ENCODE results near the gene APOBR. TPM values are rescaled to one million over a fixed set of nuclear protein-coding genes. Genes with fewer than 3 reads are reported as not detected.

The APOBR gene
- total and polyA plus RNA-seq, 9 of the 15 experiments (the other 6 are each of a cell fraction or from before 2014, with no cell fraction given) = 0.08 to 6.1 (median 2.8) TPM; not detected in 1

DNA sequence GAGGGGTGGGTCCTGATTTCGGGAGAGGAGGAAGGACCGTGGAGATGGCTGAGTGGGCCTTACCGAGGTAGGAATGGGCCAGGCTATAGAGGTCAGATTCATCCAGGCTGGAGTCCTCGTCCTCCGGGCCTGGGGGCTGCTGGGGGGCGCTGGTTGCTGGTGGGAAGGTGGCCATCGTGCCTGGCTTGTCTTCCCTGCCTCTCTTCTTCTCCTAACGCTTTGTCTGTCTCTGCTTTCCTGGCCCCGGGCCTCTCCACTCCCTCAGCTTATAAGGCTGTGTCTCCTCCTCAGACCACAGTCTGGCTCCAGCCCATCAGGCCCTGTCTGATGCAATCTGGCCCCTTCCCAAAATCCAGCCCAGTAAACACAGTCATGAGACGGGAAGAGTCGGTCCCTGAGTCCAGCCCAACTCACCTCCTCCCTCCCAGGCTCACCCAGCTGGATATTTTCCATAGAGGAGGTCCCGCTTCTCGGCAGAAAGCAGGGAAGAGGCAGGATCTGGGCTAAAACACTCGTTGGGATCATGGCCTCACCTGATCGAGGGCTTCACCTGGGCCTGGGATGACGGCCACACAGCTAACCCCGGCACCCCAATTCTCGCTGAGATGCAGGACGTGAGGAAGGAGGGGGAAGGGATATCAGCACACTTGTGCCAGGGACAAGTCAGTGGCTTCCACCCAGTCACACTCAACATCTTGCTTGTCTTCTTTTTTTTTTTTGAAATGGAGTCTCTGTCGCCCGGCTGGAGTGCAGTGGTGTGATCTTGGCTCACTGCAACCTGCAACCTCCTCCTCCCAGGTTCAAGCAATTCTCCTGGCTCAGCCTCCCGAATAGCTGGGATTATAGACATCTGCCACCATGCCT lies 44.5 kb downstream of the APOBR start, which contains the start of gene NUPR1 (continued):
- peak in 1 of 2 experiments; percentile 46; a peak in 1 of 4 replicates for TF ChIP-seq ZNF639 (CRISPR knock-in tag; conservative IDR thresholded peaks at IDR 0.05 in 1 of 2, IDR thresholded peaks at IDR 0.05 in 1 of 2)
- no peak for TF ChIP-seq ZNF12 (CRISPR knock-in tag; IDR thresholded peaks at IDR 0.05)
- no peak for TF ChIP-seq ZBTB34 (CRISPR knock-in tag; IDR thresholded peaks at IDR 0.05)
- no peak for TF ChIP-seq MBD2 (IDR thresholded peaks at IDR 0.05; ENCODE audit: borderline replicate concordance, low read depth)
- no peak for TF ChIP-seq SLC30A9 (CRISPR knock-in tag; IDR thresholded peaks at IDR 0.05)
- no peak for TF ChIP-seq ZBTB8A (IDR thresholded peaks at IDR 0.05; ENCODE audit: partially characterized antibody)
- TF ChIP-seq, protein P1, sequence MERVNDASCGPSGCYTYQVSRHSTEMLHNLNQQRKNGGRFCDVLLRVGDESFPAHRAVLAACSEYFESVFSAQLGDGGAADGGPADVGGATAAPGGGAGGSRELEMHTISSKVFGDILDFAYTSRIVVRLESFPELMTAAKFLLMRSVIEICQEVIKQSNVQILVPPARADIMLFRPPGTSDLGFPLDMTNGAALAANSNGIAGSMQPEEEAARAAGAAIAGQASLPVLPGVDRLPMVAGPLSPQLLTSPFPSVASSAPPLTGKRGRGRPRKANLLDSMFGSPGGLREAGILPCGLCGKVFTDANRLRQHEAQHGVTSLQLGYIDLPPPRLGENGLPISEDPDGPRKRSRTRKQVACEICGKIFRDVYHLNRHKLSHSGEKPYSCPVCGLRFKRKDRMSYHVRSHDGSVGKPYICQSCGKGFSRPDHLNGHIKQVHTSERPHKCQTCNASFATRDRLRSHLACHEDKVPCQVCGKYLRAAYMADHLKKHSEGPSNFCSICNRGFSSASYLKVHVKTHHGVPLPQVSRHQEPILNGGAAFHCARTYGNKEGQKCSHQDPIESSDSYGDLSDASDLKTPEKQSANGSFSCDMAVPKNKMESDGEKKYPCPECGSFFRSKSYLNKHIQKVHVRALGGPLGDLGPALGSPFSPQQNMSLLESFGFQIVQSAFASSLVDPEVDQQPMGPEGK (CRISPR knock-in tag; IDR thresholded peaks at IDR 0.05; ENCODE audit: borderline replicate concordance) = no peak
- TF ChIP-seq ZNF699 (CRISPR knock-in tag; IDR thresholded peaks at IDR 0.05; ENCODE audit: insufficient replicate concordance) = no peak
- no peak for TF ChIP-seq ILF3 (IDR thresholded peaks at IDR 0.05; ENCODE audit: borderline replicate concordance)
- TF ChIP-seq SRSF7 (optimal IDR thresholded peaks at IDR 0.05; ENCODE audit: low read depth, low read length) = no peak
- TF ChIP-seq EP300 (IDR thresholded peaks at IDR 0.05; ENCODE audit: low read length) = no peak; the same call in 1 of the 2 replicates
- TF ChIP-seq, protein P2, sequence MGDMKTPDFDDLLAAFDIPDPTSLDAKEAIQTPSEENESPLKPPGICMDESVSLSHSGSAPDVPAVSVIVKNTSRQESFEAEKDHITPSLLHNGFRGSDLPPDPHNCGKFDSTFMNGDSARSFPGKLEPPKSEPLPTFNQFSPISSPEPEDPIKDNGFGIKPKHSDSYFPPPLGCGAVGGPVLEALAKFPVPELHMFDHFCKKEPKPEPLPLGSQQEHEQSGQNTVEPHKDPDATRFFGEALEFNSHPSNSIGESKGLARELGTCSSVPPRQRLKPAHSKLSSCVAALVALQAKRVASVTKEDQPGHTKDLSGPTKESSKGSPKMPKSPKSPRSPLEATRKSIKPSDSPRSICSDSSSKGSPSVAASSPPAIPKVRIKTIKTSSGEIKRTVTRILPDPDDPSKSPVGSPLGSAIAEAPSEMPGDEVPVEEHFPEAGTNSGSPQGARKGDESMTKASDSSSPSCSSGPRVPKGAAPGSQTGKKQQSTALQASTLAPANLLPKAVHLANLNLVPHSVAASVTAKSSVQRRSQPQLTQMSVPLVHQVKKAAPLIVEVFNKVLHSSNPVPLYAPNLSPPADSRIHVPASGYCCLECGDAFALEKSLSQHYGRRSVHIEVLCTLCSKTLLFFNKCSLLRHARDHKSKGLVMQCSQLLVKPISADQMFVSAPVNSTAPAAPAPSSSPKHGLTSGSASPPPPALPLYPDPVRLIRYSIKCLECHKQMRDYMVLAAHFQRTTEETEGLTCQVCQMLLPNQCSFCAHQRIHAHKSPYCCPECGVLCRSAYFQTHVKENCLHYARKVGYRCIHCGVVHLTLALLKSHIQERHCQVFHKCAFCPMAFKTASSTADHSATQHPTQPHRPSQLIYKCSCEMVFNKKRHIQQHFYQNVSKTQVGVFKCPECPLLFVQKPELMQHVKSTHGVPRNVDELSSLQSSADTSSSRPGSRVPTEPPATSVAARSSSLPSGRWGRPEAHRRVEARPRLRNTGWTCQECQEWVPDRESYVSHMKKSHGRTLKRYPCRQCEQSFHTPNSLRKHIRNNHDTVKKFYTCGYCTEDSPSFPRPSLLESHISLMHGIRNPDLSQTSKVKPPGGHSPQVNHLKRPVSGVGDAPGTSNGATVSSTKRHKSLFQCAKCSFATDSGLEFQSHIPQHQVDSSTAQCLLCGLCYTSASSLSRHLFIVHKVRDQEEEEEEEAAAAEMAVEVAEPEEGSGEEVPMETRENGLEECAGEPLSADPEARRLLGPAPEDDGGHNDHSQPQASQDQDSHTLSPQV (IDR thresholded peaks at IDR 0.05) = no peak
- no peak for TF ChIP-seq TGIF2 (CRISPR knock-in tag; IDR thresholded peaks at IDR 0.05)
- no peak for TF ChIP-seq CBX2 (IDR thresholded peaks at IDR 0.05; ENCODE audit: insufficient read depth, low read length, poor library complexity, severe bottlenecking)
- TF ChIP-seq EHMT2 (IDR thresholded peaks at IDR 0.05) = no peak
- TF ChIP-seq ELF2 (CRISPR knock-in tag; IDR thresholded peaks at IDR 0.05) = no peak
- 0 out of 2 replicates have a peak, but pooled peaks have one; percentile 22 for TF ChIP-seq GABPA (tag; conservative IDR thresholded peaks at IDR 0.05; ENCODE audit: low read depth)
- TF ChIP-seq GABPB2 (CRISPR knock-in tag; conservative IDR thresholded peaks at IDR 0.05) = no peak
